ENCODE data around the gene PRODH2.
A peak's percentile ranks its signal among the peaks of the same experiment; 100 is the strongest.
"Not testable (repeated sequence)": the region's sequence is repeated elsewhere in the genome, so short reads cannot be mapped to it uniquely, and the experiment has no call there.

The PRODH2 gene

DNA sequence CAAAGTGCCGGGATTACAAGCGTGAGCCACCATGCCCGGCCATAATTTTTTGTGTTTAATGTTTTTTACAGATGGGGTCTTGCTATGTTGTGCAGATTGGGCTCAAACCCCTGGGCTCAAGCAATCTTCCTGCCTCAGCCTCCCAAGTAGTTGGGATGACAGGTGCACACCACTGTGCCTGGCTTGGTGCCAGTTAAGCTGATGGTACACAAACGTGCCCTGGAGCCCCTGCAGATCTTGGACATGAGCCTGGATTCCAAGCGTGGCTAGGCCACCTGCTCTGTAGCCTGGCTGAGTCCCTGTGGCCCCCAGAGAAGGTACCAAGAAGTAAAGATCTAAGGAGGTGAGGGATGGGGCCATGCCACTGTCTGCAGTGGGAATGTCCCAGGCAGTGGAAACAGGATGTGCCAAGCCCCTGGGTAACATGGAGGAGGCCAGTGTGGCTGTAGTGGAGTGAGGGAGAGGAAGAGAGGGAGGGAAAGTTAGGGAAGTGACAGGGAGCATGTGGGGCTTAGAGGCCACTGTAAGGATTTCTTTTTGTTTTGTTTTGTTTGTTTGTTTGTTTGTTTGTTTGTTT lies 7.0 kb downstream of the PRODH2 start:
- intact Hi-C loops (cut with DNase I): no loop called here
- DNase-seq: no peak

- intact Hi-C loops (cut with DNase I): no loop called here
- no peak for DNase-seq
Measured at GRCh38 chr19:35801828-35802227, 10.8 kb downstream of the PRODH2 start.

- intact Hi-C loops (cut with DNase I): no loop called here
- DNase-seq: peak in 9 of 10 donors; percentile 44 to 95 (median 71)
Measured at GRCh38 chr19:35797663-35798062, 15.0 kb downstream of the PRODH2 start.

DNA sequence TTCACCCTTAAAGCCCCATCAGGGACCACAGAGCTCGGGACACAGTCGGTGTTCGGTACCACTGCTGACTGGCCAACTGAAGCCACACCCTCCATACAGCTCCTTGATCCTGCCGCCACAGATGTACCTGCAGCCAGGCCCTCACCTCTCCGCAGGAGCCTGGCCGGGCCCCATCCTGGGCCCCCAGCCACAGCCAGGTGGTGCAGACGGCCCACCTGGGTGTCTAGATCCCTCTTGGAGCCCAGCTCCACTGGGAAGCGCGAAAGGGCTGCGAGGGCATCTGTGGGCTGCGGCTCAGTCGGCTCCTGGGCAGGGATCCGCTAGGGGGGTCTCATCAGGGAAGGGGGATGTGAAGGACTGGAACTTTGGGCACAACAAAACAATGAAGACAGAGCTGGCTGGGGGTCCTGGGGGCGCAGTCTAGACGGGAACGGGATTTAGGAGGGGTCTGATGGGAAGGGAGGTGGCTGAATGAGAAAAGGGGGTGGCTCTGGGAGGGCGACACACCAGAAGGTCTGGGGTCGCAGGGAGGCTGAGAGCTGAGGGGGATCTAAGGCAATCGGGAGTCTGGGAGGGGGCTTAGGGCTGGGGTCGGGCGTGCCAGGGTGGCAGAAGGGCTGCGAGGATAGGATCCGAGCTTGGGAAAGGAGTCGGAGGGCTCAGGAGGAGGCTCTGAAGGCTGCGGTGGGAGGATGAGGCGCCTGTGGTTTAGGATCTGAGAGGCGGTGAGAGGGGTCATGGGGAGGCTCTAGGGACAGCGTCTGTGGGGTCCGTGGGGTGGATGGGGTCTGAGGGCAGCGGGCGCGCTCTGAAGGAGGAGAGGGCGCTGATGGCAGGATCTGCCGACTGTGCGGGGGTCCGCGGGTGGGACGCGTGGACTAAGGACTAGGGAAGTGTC lies 15.8 kb downstream of the PRODH2 start:
- intact Hi-C loops (cut with DNase I): no loop called here

GRCh38 chr19:35795564-35795963 lies 17.1 kb downstream of the PRODH2 start:
- DNase-seq; intact Hi-C loops (cut with DNase I): not testable (repeated sequence)

More for the DNA sequence above, 15.8 kb downstream of the PRODH2 start:
- DNase-seq: no peak

DNA sequence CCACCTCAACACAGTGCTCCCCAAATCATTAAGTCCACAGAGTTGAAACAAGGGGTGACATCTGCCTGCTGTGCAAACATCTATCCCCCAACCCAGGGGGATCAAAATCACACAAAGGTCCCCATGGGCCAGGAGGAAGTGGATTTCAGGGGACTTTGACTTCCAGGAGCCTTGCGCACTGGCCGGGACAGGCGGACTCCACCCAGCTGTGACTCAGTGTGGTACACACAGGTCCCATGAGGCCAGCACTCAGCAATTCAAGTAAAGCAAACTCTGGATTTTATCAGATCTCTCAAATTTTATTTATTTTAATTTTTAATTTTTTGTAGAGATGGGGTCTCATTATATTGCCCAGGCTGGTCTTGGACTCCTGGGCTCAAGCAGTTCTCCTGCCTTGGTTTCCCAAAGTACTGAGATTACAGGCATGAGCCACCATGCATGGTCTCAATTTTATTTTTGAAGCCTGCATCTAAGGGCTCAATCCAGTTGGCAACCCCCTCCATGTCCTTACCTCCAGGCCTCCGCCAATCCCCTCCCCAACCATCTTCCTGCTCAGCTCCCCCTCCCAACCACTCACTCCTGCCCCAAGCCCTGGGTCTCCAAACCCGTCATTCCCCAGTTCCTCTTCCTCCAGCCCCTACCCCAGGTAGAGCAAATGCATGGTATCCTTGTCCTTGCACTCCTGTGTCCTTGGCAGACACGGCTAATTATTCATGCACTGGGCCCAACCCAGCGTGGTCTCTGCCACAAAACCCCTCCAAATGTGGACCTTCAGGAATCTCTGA lies 19.1 kb downstream of the PRODH2 start:
- intact Hi-C loops (cut with DNase I): no loop called here
- no peak for DNase-seq

DNA sequence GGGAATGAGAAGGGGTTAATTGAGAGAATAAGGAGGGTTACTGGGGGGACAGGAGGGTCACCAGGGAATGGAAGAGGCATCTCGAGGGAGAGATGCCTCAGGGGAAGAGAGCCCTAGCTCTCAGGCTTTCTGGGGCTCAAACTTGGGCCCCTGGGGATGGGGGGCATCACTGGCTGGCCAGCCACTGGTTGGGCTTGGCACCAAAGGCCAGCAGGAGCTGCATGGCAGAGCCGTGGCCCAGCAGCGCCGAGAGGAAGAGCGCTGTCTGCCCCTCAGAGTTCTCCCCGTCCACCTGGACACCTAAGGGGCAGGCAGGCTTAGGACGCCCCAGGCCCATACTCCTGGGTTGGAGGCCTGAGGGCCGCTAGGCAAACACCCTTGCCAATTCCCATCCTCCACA lies 19.8 kb downstream of the PRODH2 start:
- intact Hi-C loops (cut with DNase I): no loop called here
- no peak for DNase-seq

GRCh38 chr19:35792312-35792711 lies 20.3 kb downstream of the PRODH2 start:
- no peak for DNase-seq
- intact Hi-C loops (cut with DNase I): no loop called here

DNA sequence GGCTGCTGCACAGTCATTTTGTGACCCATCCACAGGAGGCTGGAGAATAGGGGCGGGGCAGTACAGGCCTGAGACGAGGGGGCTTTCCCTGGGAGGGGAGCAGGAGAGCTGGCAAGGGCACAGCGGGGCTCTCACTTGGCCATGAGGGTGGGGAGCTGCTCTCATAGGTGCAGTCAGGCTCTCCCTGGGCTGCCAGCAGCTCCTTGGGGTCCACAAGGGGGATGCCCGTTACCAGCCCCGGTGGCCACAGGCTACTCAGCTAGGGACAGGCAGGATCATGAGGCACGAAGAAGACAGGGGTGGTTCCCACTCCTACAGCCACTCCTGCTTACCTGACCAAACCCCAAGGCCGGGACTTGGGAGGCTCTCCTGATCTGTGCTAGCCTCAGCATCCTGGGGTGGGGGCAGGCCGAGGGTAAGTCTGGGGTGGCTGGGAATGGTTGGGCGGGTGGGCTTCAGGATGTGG lies 20.8 kb downstream of the PRODH2 start:
- intact Hi-C loops (cut with DNase I): no loop called here

DNA sequence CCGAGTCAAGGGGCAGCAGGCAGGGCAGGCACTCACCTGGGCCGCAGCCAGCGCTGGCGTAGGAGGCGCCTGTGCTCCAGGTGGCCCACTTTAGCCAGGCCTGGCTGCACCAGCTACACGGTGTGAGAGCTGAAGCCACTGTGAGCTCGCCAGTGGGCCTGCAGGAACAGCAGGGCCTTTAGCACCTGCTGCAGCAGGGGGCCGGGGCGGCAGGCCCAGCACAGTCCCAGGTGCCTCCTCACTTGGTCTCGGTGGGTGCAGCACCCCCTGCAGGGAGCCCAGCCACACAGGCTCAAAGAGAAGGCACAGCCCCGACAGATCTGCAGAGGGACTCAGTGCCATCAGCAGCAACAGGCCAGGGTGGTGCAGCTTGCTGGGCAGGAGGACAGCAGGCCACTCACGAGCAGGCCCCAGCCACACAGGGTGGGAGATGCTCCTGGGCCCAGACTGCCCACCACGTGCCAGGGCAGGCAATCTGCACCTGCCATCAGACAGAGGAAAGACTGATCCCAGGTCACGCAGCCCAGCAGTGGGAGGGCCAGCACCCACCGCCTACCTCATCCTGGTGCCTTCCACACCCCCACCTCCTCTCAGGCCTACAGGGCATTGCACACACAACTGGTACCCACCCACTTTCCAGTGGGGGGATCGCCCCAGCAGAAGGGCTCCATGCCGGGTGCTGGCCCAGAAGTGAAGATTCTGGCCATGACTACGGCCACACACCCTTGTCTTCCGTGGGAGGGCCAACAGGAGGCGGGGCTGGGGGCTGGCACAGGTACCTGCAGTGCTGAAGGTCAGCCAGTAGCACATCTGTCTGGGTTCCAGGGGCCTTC lies 21.4 kb downstream of the PRODH2 start:
- DNase-seq: peak in 1 of 10 donors; percentile 84
- intact Hi-C loops (cut with DNase I): no loop called here

More for the DNA sequence above, 20.8 kb downstream of the PRODH2 start:
- no peak for DNase-seq

DNA sequence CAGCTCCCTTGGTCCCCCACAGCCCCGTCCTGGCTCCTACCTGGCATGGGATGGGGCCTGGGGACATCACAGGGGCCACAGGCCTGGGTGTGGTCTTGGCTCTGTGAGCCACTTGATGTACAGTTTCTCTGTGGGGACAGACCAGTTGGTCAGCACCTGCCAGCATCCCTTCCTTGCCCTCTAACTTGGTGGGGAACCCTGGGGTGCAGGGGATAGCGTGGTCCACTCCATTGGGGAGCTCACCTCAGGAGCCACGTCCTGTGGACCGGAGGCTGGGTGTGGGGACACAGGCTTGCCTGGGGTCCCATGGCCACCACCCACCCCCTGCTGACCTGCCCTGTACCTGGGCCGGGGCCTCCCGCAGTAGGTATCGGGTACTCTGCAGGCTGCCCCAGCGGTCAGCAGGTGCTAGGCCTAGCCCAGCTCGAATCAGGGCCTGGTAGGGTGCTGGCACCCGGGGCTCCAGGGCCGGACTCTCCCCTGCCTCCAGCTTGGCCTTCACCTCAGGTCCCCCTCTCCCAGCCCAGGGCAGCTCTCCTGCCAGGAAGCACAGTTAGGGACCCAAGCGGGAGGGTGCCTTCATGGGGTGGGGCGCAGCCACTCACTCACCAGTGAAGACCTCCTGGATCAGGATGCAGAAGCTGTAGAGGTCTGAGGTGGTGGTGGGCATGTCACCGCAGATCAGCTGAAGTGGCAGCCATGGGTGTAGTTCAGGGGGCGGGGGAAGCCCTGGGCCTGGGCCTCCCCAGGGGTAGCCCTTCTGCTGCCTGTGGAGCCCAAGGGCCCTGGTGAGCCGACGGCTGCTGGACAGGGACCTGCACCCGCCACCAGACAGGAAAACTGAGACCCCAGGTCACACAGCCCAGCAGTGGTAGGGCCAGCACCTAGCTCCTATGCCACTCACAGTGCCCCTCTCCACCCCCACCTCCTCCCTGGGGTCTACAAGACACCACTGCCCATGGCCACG lies 22.4 kb downstream of the PRODH2 start:
- intact Hi-C loops (cut with DNase I): no loop called here
- DNase-seq: peak in 1 of 10 donors; percentile 83

DNA sequence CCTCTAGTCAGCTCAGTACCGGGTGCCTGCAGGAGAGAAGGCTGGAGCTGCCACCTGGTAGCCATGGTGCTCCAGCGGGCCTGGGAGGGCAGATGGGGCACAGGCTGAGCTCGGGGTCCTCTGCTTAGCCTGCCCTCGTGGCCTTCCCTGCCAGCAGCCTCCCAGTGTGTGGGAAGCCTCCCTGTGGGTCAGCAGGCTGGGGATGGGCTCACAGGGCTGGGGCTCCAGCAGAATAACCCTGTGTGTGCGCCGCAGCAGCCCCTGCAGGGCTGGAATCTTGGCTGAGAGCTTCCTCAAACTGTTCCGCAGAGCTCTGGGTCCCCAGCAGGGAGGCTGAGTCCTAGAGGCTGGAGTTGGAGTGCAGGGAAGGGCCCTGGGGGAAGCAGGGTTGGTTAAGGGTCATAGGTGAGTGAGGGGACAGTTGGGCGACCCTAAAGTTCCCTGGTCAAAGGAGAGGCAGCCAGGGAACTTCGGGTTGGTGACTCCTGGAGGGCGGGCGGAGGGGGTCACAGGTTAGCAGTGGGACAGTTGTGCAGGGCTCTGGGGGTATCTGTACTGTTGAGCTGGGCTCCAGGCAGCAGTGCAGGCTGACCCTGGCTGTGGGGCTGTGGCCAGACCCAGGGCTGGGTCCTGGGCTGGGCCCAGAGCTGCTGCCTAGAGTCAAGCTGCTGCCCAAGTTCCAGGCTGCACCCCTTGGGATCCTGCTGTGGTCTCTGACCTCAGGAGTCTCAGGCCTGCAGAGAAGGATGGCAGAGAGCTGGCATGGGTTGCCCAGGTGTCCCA lies 23.3 kb downstream of the PRODH2 start:
- DNase-seq: peak in 1 of 10 donors; percentile 82
- intact Hi-C loops (cut with DNase I): no loop called here

DNA sequence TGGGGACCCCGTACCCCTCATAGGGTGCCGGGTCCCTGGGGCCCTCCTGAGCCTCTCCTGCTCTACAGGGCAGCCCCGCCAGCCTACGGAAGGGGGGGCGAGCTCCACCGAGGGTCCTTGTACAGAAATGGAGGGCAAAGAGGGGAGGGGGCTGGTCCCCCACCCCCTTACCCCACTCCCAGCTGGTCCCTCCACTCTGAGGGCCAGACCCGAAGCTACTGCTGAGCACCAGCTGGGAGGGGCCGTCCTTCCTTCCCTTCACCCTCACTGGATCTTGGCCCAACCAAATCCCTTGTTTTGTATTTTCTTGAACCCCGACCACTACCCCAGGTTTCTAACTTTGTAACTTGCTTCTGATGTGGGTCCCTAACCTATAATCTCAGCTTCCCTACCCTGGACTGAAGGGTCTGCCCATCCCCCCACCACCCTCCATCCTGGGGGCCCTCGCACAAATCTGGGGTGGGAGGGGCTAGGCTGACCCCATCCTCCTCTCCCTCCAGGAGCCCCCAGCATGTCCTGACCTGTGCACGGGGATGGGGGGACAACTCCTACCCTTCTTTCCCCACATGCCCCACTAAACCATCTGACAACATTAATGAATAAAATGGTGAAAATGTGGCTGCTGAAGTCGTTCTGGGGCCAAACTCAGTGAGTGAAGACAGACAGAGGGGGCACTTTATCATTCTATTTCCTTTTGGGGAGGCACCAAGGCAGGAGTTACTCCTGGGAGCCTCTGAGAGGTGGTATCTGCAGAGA lies 24.3 kb downstream of the PRODH2 start:
- intact Hi-C loops (cut with DNase I): no loop called here
- no peak for DNase-seq

GRCh38 chr19:35787227-35787799 lies 25.3 kb downstream of the PRODH2 start:
- intact Hi-C loops (cut with DNase I): no loop called here
- peak in 1 of 10 donors; percentile 52 for DNase-seq

GRCh38 chr19:35786299-35787160 lies 26.1 kb downstream of the PRODH2 start:
- intact Hi-C loops (cut with DNase I): no loop called here
- DNase-seq: peak in 1 of 10 donors; percentile 61

DNA sequence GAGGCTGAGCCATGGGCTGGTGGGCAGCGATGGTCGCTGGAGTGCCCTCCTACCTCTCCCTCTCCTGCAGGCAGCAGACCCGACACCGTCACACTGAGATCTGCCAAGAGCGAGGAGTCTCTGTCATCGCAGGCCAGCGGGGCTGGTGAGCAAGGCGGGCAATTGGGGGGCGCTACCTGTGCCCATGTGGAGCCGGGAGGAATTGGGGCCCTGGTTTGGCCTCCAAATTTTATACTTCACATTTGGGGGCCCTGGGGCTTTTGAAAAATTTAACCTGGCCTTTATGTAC lies 27.4 kb downstream of the PRODH2 start:
- intact Hi-C loops (cut with DNase I): no loop called here
- DNase-seq: peak in 1 of 10 donors; percentile 63
